HG03066 (cell line): ENCODE data around the gene DAP.
"Not testable (repeated sequence)": the region's sequence is repeated elsewhere in the genome, so short reads cannot be mapped to it uniquely, and the experiment has no call there.

Experiments used
- ATAC-seq: cut with Tn5 transposase; IDR thresholded peaks from one replicate; pipeline ENCODE4 v1.9.1; 2021; ENCODE audit warnings: low read depth; ENCODE audit not compliant: unreplicated experiment

Gene DAP

DNA sequence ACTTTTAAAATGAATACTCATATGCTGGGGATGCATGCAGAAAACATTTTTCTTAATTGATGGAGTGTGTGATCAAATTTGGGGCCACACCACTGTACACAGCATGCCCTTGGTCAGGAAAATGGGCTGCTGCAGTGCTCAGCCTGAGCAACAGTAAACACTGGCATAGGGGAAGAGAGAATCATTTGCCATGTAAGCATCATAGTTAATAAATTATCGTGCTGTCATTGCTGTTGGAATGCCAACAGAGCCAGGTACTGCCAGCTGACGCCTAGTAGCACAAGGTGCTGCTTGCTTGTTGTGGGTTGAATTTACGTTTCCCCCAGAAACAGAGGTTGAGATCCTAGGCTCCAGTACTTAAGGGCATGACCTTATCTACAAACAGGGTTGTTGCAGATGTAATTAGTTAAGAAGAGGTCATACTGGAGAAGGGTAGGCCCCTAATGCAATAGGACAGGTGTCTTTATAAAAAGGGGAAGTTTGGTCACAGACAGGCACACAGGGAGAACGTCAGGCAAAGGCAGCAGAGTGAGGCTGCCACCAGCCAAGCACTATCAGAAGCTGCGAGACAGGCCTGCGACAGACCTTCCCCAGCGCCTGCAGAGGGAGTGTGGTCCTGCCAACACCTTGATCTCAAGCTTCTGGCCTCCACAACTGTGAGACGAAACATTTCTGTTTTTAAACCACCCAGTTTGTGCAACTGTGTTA lies 25.3 kb downstream of the DAP start:
- ATAC-seq = peak; percentile 59

GRCh38 chr5:10734832-10735523 lies 26.1 kb downstream of the DAP start:
- ATAC-seq = no peak

GRCh38 chr5:10734037-10734709 lies 26.9 kb downstream of the DAP start:
- ATAC-seq = no peak

GRCh38 chr5:10733426-10733825 lies 27.6 kb downstream of the DAP start:
- ATAC-seq = no peak

DNA sequence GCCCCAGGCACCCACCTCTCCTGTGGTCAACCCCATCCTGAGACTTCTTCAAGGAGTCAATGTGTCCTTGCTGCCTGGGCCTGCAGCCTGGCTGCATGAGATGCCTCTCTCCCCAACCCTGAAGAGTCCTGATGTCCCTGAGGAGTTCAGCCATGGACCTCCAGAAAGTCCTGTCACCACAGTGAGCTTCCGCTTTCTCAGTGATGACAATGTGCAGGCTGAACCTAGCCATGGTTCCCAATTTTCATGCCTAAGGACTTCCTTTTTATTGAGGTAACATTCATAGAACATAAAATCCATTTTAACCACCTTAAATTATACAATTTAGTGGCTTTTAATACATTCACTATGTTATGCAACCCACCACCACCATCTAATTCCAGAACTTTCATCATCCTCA lies 29.1 kb downstream of the DAP start:
- ATAC-seq = no peak

- ATAC-seq = no peak
These were observed 31.0 kb downstream of the DAP start for GRCh38 chr5:10730043-10730351.

- no peak for ATAC-seq
These were observed 31.6 kb downstream of the DAP start for GRCh38 chr5:10729320-10730042.

GRCh38 chr5:10728679-10729078 lies 32.4 kb downstream of the DAP start:
- ATAC-seq = no peak

GRCh38 chr5:10727861-10728260 lies 33.2 kb downstream of the DAP start:
- ATAC-seq = no peak

GRCh38 chr5:10726913-10727517 lies 34.0 kb downstream of the DAP start:
- peak; percentile 89 for ATAC-seq

GRCh38 chr5:10726179-10726912 lies 34.7 kb downstream of the DAP start:
- ATAC-seq = no peak

- no peak for ATAC-seq
These were observed 35.4 kb downstream of the DAP start for GRCh38 chr5:10725636-10726035.

- no peak for ATAC-seq
These were observed 36.1 kb downstream of the DAP start for GRCh38 chr5:10724781-10725507.

- no peak for ATAC-seq
These were observed 37.5 kb downstream of the DAP start for GRCh38 chr5:10723514-10723913.

GRCh38 chr5:10720766-10721165 lies 40.3 kb downstream of the DAP start:
- not testable (repeated sequence) for ATAC-seq

DNA sequence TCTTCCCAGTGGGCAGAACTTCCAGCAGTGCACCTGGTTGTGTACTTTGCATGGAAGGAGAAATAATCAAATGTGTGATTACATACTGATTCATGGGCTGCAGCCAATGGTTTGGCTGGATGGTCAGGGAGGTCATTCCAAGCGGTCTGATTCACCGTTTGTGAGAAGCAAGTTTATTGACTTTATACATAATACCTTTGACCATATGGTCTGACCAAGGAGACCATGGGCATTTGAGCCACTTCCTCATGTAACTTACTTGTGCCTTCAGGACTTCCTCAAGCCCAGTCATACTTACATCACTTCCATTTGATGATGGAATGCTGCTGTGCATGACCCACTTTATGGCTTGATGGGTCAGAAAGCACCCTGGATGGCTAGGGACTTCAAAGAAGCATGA lies 41.1 kb downstream of the DAP start:
- ATAC-seq = no peak

DNA sequence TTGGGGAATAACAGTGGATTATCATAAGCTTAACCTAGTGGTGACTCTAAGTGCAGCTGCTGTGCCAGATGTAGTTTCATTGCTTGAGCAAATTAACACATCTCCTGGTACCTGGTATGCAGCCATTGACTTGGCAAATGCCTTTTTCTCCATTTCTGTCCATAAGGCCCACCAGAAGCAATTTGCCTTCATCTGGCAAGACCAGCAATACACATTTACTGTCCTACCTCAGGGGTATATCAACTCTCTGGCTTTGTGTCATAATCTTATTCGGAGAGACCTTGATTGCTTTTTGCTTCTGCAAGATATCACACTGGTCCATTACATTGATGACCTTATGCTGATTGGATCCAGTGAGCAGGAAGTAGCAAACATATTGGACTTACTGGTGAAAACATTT lies 42.4 kb downstream of the DAP start:
- ATAC-seq = not testable (repeated sequence)

DNA sequence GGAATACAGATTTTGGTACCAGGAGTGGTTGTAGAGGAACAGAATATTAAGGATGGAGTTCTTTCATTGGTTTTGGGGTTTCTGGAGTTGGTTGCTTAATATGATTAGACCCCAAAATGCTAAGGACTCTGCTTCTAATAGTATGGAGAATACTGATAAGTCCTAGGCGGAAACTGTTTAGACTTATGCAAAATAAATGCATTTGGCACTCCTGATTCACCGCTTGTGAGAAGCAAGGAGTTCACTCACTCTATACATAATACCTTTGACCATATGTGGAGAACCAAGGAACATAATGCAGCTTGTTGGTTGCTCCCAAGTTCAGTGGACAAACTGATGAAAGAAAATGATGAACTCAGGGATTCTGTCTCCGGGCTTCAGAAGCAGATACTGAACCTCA lies 44.2 kb downstream of the DAP start:
- ATAC-seq = not testable (repeated sequence)

- ATAC-seq = no peak
These were observed 45.3 kb downstream of the DAP start for GRCh38 chr5:10715605-10716290.
